Stimulated activated CD4-positive, alpha-beta T cell treated with anti-CD3 and anti-CD28 coated beads, TNF-alpha, amount 100 ng/mL, for 24 hours (primary cell): ENCODE results near the gene PPARGC1A.

Experiments used
- DNase-seq, 3 experiments: peaks; one replicate each; pipeline ENCODE4 v3.0.0-alpha.2; 2020; ENCODE audit warnings: low read depth in 3 of 3

PPARGC1A gene

GRCh38 chr4:23889814-23890341 is at the start of gene PPARGC1A:
TSS of gene PPARGC1A (minus strand) at chr4:23890047. CDS start at chr4:23889957, 90 bp downstream.
- DNase-seq = no peak

GRCh38 chr4:23938796-23939195 is 48.9 kb upstream of the PPARGC1A start:
- no peak for DNase-seq

- DNase-seq = no peak
Observed at GRCh38 chr4:23937173-23937572, 47.3 kb upstream of the PPARGC1A start.

GRCh38 chr4:23934915-23935314 is 45.1 kb upstream of the PPARGC1A start:
- DNase-seq = no peak

- DNase-seq = no peak
Observed at GRCh38 chr4:23934223-23934622, 44.4 kb upstream of the PPARGC1A start.

GRCh38 chr4:23932901-23933308 is 43.1 kb upstream of the PPARGC1A start:
- DNase-seq = no peak

GRCh38 chr4:23932186-23932585 is 42.3 kb upstream of the PPARGC1A start:
- no peak for DNase-seq

- no peak for DNase-seq
Observed at GRCh38 chr4:23931489-23931830, 41.6 kb upstream of the PPARGC1A start.

- DNase-seq = no peak
Observed at GRCh38 chr4:23930750-23931488, 41.1 kb upstream of the PPARGC1A start.

GRCh38 chr4:23929248-23929647 is 39.4 kb upstream of the PPARGC1A start:
- no peak for DNase-seq

- DNase-seq = no peak
Observed at GRCh38 chr4:23924556-23924955, 34.7 kb upstream of the PPARGC1A start.

GRCh38 chr4:23923840-23924239 is 34.0 kb upstream of the PPARGC1A start:
- no peak for DNase-seq

GRCh38 chr4:23923141-23923540 is 33.3 kb upstream of the PPARGC1A start:
- no peak for DNase-seq

GRCh38 chr4:23922541-23923111 is 32.8 kb upstream of the PPARGC1A start:
- DNase-seq = no peak

- DNase-seq = no peak
Observed at GRCh38 chr4:23922013-23922412, 32.2 kb upstream of the PPARGC1A start.

GRCh38 chr4:23921447-23921845 is 31.6 kb upstream of the PPARGC1A start:
- no peak for DNase-seq

GRCh38 chr4:23920716-23921446 is 31.0 kb upstream of the PPARGC1A start:
- no peak for DNase-seq

- no peak for DNase-seq
Observed at GRCh38 chr4:23920296-23920695, 30.4 kb upstream of the PPARGC1A start.

- no peak for DNase-seq
Observed at GRCh38 chr4:23916282-23916681, 26.4 kb upstream of the PPARGC1A start.

GRCh38 chr4:23915459-23916132 is 25.7 kb upstream of the PPARGC1A start:
- DNase-seq = no peak

GRCh38 chr4:23911675-23912455 is 22.0 kb upstream of the PPARGC1A start:
- no peak for DNase-seq
